Epithelial cell of proximal tubule (primary cell): ENCODE data around the gene UBE2E3. TPM values are rescaled to one million over a fixed set of nuclear protein-coding genes. Genes with fewer than 3 reads are reported as not detected.
"Not testable (repeated sequence)": the region's sequence is repeated elsewhere in the genome, so short reads cannot be mapped to it uniquely, and the experiment has no call there.

Source experiments
- DNase-seq: peaks from one replicate; pipeline ENCODE4 v3.0.0-alpha.2; 2011; ENCODE audit warnings: low read depth
- H3K4me3 ChIP-seq: 2 replicates; pipeline ENCODE4 v1.5.1; 2011; ENCODE audit warnings: low read depth, mild to moderate bottlenecking, low read length
- CTCF ChIP-seq: conservative IDR thresholded peaks from 2 replicates; pipeline ENCODE4 v1.5.1; 2012; ENCODE audit warnings: low read depth, mild to moderate bottlenecking, low read length
- total RNA-seq: library from RNA; depleted of rRNA; stranded (reverse); fragments of >200 nt; gene quantifications from 2 replicates; pipeline ENCODE4 v1.2.3, GENCODE V29; 2015

The UBE2E3 gene
- total RNA-seq, 1 donor from 2014 or later = 70.1 TPM

DNA sequence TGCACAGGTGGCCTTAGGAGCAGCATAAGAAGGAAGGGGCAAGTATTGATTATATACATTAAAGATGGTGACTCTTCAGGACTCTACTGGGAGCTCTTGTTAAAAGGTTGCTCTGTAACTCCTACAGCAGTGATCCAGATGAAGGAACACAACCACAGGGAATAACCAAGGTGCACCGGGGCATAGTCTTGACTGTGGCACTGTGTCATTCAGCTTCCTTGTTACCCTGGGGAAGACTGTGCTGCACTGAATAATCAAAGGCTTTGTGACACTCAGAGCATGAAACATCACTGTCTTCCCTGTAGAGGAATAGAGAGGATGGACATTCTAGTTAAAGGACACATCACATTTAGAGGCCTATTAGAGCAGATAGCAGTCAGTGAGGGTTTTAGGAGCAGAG, 105.3 kb downstream of the UBE2E3 start:
- no peak for TF ChIP-seq CTCF
- DNase-seq = no peak
- H3K4me3 ChIP-seq = no peak overlapping the region

DNA sequence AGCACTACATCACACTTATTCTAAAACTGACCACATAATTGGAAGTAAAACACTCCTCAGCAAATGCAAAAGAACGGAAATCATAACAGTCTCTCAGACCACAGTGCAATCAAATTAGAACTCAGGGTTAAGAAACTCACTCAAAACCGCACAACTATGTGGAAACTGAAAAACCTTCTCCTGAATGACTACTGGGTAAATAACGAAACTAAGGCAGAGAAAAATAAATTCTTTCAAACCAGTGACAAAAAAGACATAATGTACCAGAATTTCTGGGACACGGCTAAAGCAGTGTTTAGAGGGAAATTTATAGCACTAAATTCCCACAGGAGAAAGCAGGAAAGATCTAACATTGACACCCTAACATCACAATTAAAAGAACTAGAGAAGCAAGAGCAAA, 111.5 kb downstream of the UBE2E3 start:
- DNase-seq = not testable (repeated sequence)

GRCh38 chr2:181095486-181095885, 115.1 kb downstream of the UBE2E3 start:
- H3K4me3 ChIP-seq = no peak overlapping the region
- DNase-seq = no peak
- TF ChIP-seq CTCF = no peak

More for the DNA sequence above, 111.5 kb downstream of the UBE2E3 start:
- H3K4me3 ChIP-seq = not testable (repeated sequence)

DNA sequence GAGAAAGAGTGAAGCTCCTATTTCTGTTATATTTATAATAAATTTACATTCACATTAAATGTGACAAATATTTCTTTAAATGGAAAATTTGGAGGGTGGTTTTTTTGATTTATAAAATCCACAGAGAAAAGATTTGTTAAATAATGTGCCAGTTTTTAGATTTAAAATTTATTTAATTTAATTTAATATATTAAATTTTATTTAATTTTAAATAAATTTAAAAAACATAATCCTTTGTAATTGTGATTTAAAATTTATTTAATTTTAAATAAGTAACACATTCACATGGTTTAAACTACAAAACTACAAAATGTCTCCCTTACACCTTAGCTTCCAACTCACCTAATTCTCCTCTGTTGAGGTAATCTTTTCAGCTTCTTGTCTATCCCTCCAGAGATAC, 123.3 kb downstream of the UBE2E3 start:
- TF ChIP-seq CTCF = no peak
- DNase-seq = no peak
- H3K4me3 ChIP-seq = no peak overlapping the region

- peak; percentile 88 for TF ChIP-seq CTCF
- H3K4me3 ChIP-seq = no peak overlapping the region
- DNase-seq = peak; percentile 41
Measured at GRCh38 chr2:181104512-181105115, 124.2 kb downstream of the UBE2E3 start.

DNA sequence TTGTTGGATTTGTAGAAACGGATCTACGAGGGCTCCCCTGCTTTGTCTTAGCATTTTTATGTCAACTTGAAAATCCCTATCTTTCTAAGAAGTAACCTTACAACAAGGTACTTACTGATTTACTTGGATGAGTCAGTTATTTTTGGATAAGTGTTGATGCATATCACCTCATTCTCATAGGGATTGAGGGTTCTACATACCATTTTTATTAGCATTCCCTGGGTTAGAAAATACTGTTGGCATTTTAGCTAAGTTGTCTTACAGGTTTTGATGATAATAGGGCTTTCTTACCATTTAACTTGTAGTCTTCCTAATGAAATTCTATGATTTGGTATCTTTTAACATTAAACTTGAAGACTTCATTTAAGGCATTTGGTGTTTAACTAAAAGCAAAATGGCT, 125.2 kb downstream of the UBE2E3 start:
- DNase-seq = no peak
- TF ChIP-seq CTCF = no peak
- no peak overlapping the region for H3K4me3 ChIP-seq

GRCh38 chr2:181106229-181106628, 125.8 kb downstream of the UBE2E3 start:
- no peak for DNase-seq
- no peak overlapping the region for H3K4me3 ChIP-seq
- no peak for TF ChIP-seq CTCF
